Measurements from ENCODE around the gene PRKAG2.

The PRKAG2 gene

GRCh38 chr7:151674161-151674920 is 202.6 kb downstream of the PRKAG2 start:
- DNase-seq (ENCODE audit: low spot score) = no peak

- no peak for DNase-seq (ENCODE audit: low spot score)
These were observed 203.7 kb downstream of the PRKAG2 start for GRCh38 chr7:151673216-151673615.

- no peak for DNase-seq (ENCODE audit: low spot score)
These were observed 204.2 kb downstream of the PRKAG2 start for GRCh38 chr7:151672716-151673115.

GRCh38 chr7:151671514-151671913 is 205.4 kb downstream of the PRKAG2 start:
- DNase-seq (ENCODE audit: low spot score) = no peak

GRCh38 chr7:151669762-151670161 is 207.2 kb downstream of the PRKAG2 start:
- no peak for DNase-seq (ENCODE audit: low spot score)

GRCh38 chr7:151666886-151667285 is 210.0 kb downstream of the PRKAG2 start:
- no peak for DNase-seq (ENCODE audit: low spot score)

GRCh38 chr7:151665368-151665767 is 211.5 kb downstream of the PRKAG2 start:
- DNase-seq (ENCODE audit: low spot score) = no peak

GRCh38 chr7:151664268-151664667 is 212.6 kb downstream of the PRKAG2 start:
- DNase-seq (ENCODE audit: low spot score) = no peak

- DNase-seq (ENCODE audit: low spot score) = no peak
These were observed 213.4 kb downstream of the PRKAG2 start for GRCh38 chr7:151663382-151664100.

GRCh38 chr7:151662251-151662826 is 214.6 kb downstream of the PRKAG2 start:
- no peak for DNase-seq (ENCODE audit: low spot score)

- DNase-seq (ENCODE audit: low spot score) = no peak
These were observed 215.3 kb downstream of the PRKAG2 start for GRCh38 chr7:151661587-151661986.

- no peak for DNase-seq (ENCODE audit: low spot score)
These were observed 216.8 kb downstream of the PRKAG2 start for GRCh38 chr7:151660141-151660540.

GRCh38 chr7:151659219-151659618 is 217.7 kb downstream of the PRKAG2 start:
- no peak for DNase-seq (ENCODE audit: low spot score)

- DNase-seq (ENCODE audit: low spot score) = no peak
These were observed 218.1 kb downstream of the PRKAG2 start for GRCh38 chr7:151658778-151659177.

GRCh38 chr7:151657173-151657572 is 219.7 kb downstream of the PRKAG2 start:
- no peak for DNase-seq (ENCODE audit: low spot score)

GRCh38 chr7:151655555-151655954 is 221.4 kb downstream of the PRKAG2 start:
- DNase-seq (ENCODE audit: low spot score) = no peak

- no peak for DNase-seq (ENCODE audit: low spot score)
These were observed 224.8 kb downstream of the PRKAG2 start for GRCh38 chr7:151652111-151652510.

- no peak for DNase-seq (ENCODE audit: low spot score)
These were observed 226.8 kb downstream of the PRKAG2 start for GRCh38 chr7:151650161-151650560.

- no peak for DNase-seq (ENCODE audit: low spot score)
These were observed 228.5 kb downstream of the PRKAG2 start for GRCh38 chr7:151648429-151648828.

- no peak for DNase-seq (ENCODE audit: low spot score)
These were observed 229.0 kb downstream of the PRKAG2 start for GRCh38 chr7:151647874-151648273.

GRCh38 chr7:151647006-151647405 is 229.9 kb downstream of the PRKAG2 start:
- no peak for DNase-seq (ENCODE audit: low spot score)

GRCh38 chr7:151645311-151645710 is 231.6 kb downstream of the PRKAG2 start:
- no peak for DNase-seq (ENCODE audit: low spot score)

GRCh38 chr7:151644554-151644953 is 232.4 kb downstream of the PRKAG2 start:
- DNase-seq (ENCODE audit: low spot score) = no peak

Measured in CD4-positive, alpha-beta T cell treated with Interleukin-6 at 100 ng/mL for 8 hours (primary cell).